GM19240 (cell line): ENCODE data around the gene MCTP2.

Experiments used
- DNase-seq: peaks from one replicate; pipeline ENCODE4 v3.0.0; 2011; ENCODE audit warnings: low spot score; ENCODE audit not compliant: insufficient read length

MCTP2 gene

DNA sequence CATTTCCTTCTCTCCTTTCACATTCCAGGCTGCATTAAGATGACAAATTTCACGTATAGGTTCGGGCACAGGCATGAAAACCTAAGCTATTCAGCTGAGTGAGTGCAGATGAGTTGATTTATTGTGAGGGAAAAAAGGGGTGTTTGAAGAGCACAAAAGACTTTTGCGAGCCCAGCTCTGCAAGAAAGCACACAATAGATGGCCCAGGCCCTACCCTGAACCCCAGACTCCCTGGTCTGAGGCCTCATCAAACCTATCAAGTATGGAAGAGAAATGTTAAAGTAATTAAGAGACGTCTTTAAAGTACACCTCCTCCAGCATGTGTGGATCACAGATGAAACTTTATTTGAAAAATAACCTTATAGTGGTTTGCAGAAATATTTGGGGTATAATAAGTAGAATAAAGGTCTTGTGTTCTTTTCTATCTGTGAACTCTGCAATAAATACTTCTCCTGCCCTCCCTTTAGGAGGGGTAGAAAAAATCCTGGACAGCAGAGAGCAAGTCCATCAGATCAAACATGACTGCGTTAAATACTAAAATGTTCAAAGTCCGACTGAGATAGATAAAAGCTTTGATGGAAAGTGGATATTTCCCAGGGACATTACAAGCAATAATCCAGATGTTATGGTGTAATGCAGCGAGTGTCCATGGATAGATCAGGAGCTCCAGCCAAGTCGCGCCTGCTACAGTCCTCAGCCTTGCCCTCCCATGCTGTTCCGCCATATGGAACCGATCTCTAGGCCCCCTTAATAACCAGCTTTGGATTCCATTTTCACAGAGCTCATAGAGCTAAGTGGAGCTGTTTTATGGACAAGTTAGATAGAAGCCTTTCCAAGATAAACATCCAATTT is 121.5 kb downstream of the MCTP2 start:
- DNase-seq: no peak

DNA sequence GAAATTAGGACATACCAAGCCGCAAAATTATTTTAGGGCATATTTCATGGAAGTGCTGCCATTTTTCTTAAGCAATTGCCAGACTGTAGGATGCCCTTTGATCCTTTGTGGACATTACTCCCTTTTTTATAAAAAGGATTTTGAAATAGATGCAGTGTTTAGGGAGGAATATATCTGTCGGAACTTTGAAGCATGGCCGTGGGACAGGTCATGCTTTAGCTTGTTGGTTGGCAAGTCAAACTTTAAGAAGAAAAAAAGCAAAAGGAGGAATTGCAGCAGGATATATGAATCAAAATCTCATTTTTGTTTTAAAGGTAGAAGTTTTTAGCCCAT is 122.1 kb downstream of the MCTP2 start:
- DNase-seq: no peak

DNA sequence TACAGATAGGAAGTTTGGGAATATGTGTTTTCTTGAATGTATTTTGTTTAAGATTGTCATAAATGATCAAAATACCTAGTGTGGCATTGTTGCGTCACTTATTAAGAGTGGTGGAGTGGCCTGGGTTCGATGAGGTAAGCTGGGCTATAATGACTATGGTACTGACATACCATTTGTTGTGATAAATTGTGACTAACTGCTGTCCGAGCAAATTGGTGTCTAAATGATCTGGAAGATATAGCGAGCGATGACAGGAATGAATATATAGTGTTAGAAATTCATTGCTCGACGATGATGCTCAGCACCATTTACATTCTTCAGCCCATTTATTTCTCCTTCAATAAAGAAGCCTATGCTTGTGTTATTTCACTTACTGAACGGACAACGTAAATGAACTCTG is 123.3 kb downstream of the MCTP2 start:
- DNase-seq: no peak

DNA sequence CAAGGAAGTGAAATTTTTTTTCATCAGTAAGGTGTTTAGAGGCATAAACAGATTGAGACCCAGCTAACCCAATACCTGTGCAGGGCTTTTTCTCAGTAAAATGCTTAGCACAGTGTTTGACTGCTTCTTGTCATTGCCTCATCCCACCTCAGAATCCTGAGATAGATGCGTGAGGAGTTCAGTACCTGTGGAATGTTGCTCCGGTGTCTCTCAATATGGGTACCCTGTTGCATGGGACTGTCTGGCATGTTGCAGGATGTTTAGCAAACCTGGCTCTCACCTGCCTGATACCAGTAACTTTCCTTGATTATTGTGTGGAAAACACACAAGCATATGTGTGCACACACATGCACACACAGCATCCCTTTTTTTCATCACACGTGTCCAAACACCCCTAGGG is 128.4 kb downstream of the MCTP2 start:
- no peak for DNase-seq

DNA sequence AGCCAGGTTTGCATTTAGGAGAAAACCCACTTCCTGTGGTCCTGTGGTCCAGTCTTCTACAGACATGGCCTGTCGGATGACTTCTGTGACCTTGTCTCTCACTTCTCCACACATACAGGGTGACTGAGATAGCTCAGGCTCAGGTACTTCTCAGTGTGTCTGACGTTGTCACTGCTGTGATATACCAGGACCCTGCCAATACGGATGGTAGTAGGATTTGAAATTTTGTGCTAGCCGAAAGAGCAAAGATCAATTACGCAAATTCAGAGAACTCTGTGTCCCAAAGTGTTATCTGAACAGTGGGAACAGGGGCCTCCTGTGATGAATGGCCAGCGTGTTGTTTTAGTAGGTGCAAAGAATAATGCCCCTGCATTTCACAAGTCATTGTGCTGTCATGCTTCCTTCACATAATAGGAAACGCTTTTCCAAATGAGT is 128.9 kb downstream of the MCTP2 start:
- no peak for DNase-seq

DNA sequence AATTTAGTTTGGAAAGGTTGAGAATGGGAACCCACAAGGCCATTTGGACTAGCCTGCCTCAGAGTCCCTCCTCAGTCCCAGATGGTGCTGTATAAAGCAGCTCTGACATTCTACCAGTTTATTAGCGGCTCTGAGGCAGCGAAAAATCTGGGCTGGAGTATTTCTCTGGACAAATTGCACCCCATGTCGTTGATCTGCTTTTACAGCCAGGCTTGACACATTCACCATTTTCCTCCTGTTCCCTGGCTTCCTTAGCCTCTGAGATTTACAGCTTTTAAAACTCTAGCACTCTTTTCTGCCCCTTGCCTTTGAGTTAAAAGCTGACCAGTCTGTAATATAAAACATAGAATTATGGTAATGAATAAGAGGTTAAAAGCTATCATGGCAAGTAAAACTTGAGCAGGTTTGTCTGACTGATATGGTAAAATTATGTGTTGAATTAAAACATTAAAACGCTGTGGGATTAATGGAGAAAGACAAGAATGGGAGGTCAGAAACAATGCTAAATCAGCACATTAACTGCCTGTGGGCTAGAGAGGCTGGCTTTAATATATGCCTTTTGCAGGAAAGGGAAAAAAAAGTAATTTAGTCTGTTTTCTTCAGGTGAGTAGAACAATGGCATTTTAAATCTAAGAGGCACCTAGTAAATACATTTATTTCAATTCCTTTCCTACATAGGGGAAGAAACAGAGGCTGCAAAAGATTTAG is 131.2 kb downstream of the MCTP2 start:
- DNase-seq: no peak

DNA sequence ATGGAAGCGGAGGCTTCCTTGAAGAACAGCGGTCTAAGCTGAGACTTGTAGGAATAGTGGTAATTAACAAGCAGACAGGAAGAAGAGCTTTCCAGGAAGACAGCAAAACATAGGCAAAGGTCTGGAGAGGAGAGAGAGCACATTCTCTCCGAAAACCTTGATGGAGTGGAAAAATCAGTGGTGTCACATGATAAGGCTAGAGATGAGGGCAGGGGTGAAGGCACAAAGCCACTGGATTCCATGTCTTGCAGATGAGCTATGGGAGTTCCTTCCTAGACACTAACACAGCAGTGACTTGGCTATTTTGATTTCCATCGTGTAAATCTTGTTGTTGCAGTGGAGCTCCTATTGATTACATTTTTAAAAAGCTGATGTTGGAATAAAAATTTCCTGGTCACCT is 132.0 kb downstream of the MCTP2 start:
- DNase-seq: no peak

DNA sequence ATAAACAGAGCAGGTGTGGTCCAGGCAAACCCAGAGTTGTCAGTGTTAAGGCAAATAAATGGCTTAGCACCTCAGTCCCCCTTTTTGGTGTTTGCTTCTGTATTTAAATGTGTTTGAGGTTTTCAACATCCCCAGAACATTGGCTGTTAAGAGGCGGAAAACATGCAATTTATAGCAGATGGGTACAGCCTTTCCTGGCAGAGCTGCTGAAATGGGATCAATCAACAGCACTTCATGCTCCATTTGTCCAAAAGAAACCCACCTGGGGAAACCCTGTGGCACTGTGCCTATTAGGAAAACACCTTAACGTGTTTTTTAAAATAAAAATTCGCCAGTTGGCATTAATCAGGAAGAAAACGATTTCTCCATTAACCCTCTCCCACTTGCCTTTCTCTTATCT is 135.4 kb downstream of the MCTP2 start:
- DNase-seq: no peak

DNA sequence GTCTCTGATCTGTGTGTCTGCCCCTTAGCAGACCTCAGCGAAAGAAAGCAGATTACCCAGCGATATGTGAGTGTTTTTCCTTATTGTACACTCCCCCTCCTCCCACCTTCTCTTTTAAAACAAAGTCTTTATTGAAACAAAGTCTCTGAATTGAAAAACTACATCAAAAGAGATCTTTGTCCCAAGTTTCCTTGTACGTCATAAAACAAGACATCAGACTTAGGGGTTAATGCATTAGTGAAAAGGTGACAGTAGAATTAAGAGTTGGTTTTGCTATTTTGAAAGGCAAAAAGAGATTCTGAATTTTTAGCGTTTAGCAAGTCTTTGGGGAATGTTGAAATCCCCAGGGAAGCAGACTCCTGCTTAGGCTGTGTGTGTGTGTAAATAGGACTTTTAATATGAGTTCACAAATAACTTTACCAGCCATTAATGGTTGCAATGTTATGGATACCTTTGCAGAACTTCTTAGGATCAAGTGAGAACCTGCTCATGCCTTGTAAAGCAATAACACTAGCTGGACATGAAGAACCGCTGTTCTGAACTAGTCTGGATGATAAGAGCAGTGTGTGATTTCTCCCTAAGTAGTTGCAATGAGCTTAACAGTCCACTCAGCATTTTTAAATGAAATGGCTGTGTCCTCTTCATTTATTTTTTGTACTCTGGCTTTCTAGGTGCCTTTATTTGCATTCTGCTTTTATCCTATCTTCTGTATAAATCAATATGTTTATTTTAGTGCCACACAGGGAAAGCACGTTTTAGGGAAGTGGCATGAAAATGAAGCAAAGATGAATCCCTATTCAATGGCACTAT is 136.6 kb downstream of the MCTP2 start:
- DNase-seq: no peak

DNA sequence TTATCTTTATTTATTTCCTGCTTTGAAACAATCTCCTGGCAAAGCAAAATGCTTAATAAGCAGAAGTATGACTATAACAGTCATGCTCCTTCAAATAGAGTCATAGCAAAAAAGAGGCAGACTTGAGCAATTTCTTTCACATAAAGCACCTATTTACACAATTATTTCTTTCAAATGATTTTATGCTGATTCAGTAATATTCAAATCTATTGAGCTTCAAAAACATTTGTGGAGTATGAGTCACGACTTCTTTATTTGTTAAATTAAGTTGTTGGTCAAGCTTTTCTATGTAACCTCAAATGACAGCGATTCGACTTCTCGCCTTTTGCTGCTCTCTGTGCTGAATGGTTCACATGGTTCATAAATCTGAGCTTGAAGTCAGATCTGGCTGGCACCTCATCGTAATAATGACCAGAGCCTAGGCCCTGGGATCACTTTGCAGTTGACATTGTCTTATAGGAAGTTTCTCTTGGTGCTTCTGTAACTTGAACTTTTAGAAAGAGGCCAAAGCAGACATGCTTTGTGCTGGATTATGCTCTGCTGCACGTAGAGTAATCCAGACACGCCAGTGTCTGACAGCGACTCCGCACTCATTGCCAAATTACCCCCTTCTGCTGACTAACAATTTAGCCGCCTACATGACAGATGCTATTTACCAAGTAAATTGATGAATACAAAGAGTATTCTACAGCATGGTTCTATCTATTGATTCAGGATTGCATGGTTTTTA is 139.0 kb downstream of the MCTP2 start:
- no peak for DNase-seq

DNA sequence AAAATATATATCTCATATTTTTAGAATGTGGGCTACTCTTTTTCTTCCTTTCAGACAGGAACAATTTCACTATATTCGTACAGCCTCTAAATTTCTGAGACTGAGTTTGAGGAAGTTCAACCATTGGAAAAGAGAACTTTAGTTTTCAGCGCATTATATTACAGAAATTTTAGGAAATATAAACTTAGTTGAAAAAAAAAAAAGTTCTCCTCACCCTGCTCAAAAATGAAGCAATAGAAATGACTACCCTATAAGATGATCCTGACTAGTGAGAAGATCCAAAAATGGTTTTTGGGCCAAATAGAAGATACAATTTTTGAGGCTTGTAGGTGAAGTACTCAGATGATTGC is 139.6 kb downstream of the MCTP2 start:
- no peak for DNase-seq

DNA sequence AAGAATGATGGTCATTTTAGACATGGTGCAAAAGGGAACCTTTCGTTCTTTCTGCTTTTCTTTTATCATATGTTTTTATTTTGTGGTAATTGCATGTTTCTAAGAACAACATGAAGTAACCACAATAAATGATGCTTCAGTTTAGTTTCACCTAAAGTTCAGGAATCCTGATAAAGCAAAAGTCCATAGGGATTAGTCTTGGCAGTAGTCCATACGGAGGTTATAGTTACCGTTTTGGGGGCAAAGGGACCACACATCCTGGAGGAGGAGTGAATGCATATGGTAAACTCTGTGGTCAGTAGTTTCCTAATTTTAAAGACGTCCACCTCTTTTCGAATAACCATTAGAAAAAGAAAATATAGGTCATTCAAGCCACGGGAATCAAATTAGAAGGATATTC is 141.5 kb downstream of the MCTP2 start:
- DNase-seq: no peak

DNA sequence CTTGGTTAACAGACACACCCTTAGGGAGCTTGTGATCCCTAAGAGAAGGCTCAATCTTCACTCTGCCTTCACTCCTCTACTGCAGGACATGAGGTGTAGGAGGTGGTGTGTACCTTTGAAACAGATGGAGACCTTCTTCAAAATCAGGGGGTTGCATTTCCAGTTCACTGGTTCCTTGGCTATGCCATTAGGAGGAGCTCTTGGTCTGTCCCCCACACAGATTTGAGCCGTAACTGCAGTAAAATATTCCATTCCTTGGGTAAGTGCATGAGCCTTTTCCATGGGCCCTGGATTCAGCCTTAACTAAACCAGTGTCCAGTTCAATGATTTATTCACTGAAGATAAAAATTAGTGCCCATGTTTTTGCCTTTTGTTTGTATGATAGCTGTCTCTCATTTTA is 144.6 kb downstream of the MCTP2 start:
- no peak for DNase-seq

DNA sequence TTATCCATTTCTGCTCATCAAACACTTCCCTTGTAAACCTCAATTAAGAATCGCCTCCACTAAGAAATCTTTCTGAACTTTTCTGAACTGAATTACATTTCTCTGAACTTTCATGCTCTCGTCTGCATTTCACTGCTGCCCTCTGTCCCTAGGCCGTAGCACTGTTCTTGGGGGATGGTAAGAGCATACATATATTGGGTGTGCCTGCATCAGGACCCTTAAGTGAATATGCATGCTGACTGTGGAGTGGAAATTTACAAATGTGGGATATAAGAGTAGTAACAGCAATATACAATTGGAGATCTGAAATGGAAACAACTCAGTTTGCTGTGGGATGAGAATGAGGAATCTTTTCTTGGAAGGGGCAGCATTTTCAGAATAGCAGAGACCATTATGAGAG is 148.6 kb downstream of the MCTP2 start:
- DNase-seq: no peak

DNA sequence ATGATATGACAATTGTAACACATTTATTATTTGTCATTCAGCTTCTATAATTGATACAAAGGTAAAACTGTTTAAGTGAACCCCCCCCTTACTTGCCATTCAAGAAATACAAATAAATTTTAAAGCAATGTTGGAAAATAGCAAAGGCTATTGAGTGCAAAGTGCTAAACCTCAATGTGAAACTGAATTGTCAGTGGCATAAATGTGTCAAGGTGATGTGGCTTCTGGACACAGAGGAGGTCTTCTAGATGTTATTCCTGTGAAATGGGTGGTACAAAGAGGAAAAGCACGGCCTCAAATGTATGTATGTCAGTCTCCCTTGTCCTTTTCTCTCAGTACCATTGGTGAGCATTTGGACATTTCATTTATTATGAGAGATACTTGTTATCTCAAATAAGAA is 149.4 kb downstream of the MCTP2 start:
- no peak for DNase-seq

DNA sequence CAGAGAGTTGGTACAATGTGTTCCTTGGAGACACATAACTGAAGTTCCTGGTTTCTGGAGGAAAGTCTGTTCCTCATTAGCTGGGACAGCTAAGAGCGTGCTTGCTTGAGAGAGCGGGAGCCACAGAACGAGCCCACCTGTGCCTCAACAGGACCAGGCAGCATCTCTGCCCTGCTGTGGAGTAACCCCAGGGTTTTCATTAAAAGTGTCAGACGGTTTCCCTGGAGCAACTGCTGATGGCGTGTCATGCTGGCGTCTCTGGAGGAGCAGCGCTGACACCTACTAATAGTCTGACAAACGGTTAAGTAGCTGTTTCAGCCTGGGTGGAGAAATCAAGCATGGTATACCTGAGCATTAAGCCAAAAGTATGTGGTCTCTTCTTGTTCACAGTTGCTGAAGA is 150.0 kb downstream of the MCTP2 start:
- DNase-seq: no peak

DNA sequence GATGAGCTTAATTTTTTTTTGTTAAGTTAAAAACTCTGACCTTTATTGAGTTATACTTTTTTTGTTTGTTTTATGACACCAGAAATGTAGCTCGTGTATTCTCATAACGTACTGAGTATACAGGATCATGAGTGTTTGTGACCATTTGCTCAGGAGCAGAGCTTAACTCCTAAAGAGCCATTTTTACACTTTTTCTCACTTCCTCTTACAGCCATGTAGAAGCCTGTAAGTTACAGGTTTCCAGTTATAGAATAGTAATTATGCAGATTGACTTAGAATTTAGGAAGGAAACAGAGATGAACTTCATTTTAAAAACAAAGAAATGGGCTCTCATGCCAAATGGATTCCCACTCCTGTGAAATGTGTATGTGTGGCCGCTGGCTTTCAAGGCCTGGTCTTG is 151.7 kb downstream of the MCTP2 start:
- DNase-seq: no peak

DNA sequence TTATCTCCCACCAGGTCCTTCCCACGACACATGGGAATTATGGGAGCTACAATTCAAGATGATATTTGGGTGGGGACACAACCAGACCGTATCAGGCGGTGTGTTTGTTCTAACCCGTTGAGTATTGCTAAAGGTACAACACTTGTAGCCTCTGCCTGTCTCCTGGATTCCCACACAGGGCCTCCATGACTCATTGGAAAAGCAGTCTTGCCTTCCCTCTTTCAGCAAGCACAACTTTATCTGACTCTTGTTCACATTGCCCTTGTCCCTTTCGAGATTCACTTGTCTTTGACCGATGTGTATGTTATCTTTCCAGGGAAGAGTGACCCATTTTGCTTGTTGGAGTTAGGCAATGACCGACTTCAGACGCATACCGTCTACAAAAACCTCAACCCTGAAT is 152.3 kb downstream of the MCTP2 start:
- no peak for DNase-seq

DNA sequence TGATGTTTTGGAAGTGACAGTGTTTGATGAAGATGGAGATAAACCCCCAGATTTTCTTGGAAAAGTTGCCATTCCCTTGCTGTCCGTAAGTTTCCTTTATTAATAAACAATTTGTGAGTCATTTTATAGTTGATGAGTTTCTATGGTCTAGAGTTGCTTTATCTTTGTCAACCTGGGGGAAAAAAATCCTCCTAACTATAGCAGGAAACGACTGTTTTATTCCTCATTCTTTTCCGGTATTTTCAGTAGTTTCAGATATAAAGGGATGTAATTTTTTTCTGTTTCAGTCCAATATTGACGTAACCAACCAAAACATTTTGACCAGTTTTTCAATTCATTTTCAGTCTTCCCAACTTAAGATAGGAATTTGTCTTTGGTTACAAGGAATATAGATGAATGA is 154.1 kb downstream of the MCTP2 start:
- DNase-seq: no peak

DNA sequence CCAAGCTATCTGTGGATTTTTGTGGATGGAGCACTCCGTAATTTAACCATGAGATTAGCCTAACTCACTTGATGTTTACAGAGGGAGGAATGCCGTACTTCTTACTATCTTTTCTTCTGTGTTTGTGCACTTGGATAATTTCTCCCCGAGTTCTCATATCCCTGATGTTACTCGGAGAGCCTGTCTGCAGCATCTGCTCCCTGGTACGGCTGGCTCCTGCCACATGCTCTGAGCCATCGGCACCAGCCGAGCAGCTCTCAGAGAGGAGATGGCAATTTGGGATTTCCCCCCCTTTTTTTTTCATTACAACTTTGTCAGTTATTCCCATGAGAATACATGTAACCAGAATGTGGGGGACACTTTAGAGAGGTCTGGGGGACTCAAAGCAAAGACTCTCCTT is 155.0 kb downstream of the MCTP2 start:
- no peak for DNase-seq

DNA sequence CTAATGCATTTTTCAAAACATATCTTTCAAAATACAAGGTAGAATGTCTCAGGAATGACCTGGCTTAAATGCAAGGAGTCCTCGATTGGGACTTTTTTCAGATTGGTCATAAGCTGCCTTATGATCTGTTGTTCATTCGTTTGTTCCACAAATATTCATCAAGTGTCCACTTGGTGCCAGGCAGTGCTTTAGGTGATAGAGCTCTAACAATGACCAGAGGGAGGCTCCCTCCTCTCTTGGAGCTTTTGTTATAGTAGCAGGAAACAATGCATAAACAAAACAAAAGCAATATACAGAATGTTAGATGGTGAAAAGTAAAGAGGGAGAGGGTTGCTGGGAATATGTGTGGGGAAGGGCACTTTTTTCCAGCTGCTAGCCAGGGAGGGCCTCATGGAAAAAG is 156.1 kb downstream of the MCTP2 start:
- DNase-seq: no peak
